ENCODE data around the gene FOXJ3. TPM values are rescaled to one million over a fixed set of nuclear protein-coding genes. Genes with fewer than 3 reads are reported as not detected.

The FOXJ3 gene
- total and polyA plus RNA-seq, 2 of the 8 experiments (the other 6 are each of a cell fraction or from before 2014, with no cell fraction given) = 48.6 to 51.9 TPM

DNA sequence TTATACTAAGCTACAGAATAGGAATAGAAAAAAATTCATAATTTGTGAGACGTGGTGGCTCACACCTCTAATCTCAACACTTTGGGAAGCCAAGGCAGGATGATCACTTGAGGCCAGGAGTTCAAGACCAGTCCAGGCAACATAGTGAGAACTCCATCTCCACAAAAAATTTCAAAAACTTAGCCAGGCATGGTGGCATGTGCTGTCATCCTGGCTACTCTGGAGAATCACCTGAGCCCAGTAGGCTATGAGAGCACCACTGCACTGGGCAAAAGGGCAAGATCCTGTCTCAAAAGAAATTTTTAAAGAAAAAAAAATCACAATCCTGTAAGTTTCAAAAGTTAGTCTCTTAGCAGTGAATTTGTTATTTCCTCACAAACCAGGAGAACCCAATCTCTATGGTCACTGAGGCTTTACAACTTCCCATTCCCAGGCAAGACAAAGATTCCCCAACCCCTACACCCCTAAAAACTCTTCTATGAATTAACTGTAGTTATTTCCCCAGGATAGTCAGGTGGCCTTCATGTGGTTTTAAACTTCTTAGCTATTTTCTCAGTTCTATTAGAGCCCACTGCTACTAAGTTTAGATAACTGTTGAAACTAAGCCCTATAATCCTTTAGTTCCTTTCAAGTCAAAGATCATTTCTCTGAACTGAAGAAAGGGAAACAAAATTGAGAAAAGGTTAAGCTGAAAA is 74.5 kb downstream of the FOXJ3 start:
- FAIRE-seq (no peak), DNase-seq (ENCODE audit: low read depth in 1 of 2, low spot score in 2 of 2) (no peak)
- H3K27me3 ChIP-seq (replicated peaks in 1 of 4; ENCODE audit: control insufficient read depth in 3 of 4, extremely low read depth in 1 of 4, insufficient read depth in 3 of 4, low read length in 3 of 4) = no peaks in the 10 kb centered on the region
- no peak overlapping the region for H2AK5ac ChIP-seq (ENCODE audit: low read depth, low read length)
- no peak overlapping the region for H2BK20ac ChIP-seq (ENCODE audit: low read length)
- ChIA-PET POLR2A (ENCODE audit: partially characterized antibody) (no interaction called here), CTCF (ENCODE audit: partially characterized antibody) (no interaction called here)
- peaks cover 3 to 8% of the 10 kb centered on the region in 2 experiments for H4K20me1 ChIP-seq (replicated peaks in 1 of 2; ENCODE audit: control insufficient read depth in 1 of 2, insufficient read depth in 2 of 2, low read length in 2 of 2)
- no peak overlapping the region for H3K14ac ChIP-seq (ENCODE audit: insufficient read length)
- TF ChIP-seq TBP (IDR thresholded peaks at IDR 0.05; ENCODE audit: low read depth, low read length) (no peak), TAF1 (IDR thresholded peaks at IDR 0.05; ENCODE audit: low read depth, low read length) (no peak), EGR1 (IDR thresholded peaks at IDR 0.05; ENCODE audit: borderline replicate concordance, low read depth, low read length) (no peak), TAF7 (optimal IDR thresholded peaks at IDR 0.05; ENCODE audit: borderline replicate concordance, low read depth, low read length) (no peak), POLR2A (IDR thresholded peaks at IDR 0.05; ENCODE audit: control extremely low read depth in 1 of 2, low read depth in 2 of 2, low read length in 2 of 2) (no peak), CBX8 (IDR thresholded peaks at IDR 0.05; ENCODE audit: borderline replicate concordance, low read depth, low read length) (no peak), NANOG (IDR thresholded peaks at IDR 0.05; ENCODE audit: insufficient read depth, low read depth, low read length, poor library complexity, severe bottlenecking) (no peak), TEAD4 (IDR thresholded peaks at IDR 0.05; ENCODE audit: low read depth, low read length) (no peak), ATF3 (IDR thresholded peaks at IDR 0.05; ENCODE audit: insufficient read depth, low read depth, low read length) (no peak)
- H3K79me2 ChIP-seq (ENCODE audit: control insufficient read depth in 1 of 2, insufficient read depth in 2 of 2, low read length in 2 of 2) = peaks cover 0 to 80% of the 10 kb centered on the region in 2 experiments; a peak in 3 of 4 replicates
- H3K23ac ChIP-seq (ENCODE audit: insufficient read length) = no peak overlapping the region
- H4K8ac ChIP-seq (ENCODE audit: extremely low read depth, insufficient read depth, low read length) = no peak overlapping the region
- no peaks in the 10 kb centered on the region for H3K4me1 ChIP-seq (replicated peaks in 1 of 4; ENCODE audit: control insufficient read depth in 3 of 4, insufficient read depth in 4 of 4, low read length in 3 of 4)
- H3K18ac ChIP-seq (ENCODE audit: extremely low read depth, low read length) = no peak overlapping the region
- no peak overlapping the region for H3K4me2 ChIP-seq (ENCODE audit: insufficient read depth in 1 of 2, low read depth in 2 of 2, low read length in 2 of 2)
- no peak overlapping the region for H2BK15ac ChIP-seq (ENCODE audit: low read length)
- 91% methylated on average over 1 of the region's 1 CpG; no CpG with 5 or more reads in 1 of the 2 experiments for WGBS, 2 experiments (ENCODE audit: extremely low coverage in 1 of 2, insufficient coverage in 1 of 2, insufficient read length in 1 of 2, insufficient replicate concordance in 2 of 2, low coverage in 1 of 2, low lambda C conversion rate in 2 of 2, missing lambda C conversion rate in 1 of 2)
- no peak overlapping the region for H3K4ac ChIP-seq (replicated peaks; ENCODE audit: insufficient read length, low read depth, low read length)
- no peak overlapping the region for H2BK5ac ChIP-seq (ENCODE audit: low read depth, low read length)
- no peak overlapping the region for H3K9ac ChIP-seq (replicated peaks in 1 of 4; ENCODE audit: extremely low read depth in 1 of 4, low read depth in 3 of 4, low read length in 3 of 4)
- H2AFZ ChIP-seq (ENCODE audit: low read length) = no peak overlapping the region
- no peaks in the 10 kb centered on the region; the same call in 1 of the 2 replicates for H3K79me1 ChIP-seq (ENCODE audit: low read depth, low read length)
- H3K9me3 ChIP-seq (ENCODE audit: insufficient read depth in 2 of 2, low read depth in 1 of 2, low read length in 1 of 2) = no peaks in the 10 kb centered on the region
- H3K36me3 ChIP-seq (ENCODE audit: control insufficient read depth in 2 of 4, insufficient read depth in 4 of 4, low read length in 3 of 4) = peaks cover 0 to 9% (median 3%) of the 10 kb centered on the region in 4 experiments; a peak in 3 of 8 replicates
- no peaks in the 10 kb centered on the region for H3K23me2 ChIP-seq (ENCODE audit: low read depth, low read length)
- H3K56ac ChIP-seq (replicated peaks; ENCODE audit: insufficient read length, low read depth, low read length) = no peak overlapping the region
- H3K27ac ChIP-seq (ENCODE audit: low read depth, low read length) = no peak overlapping the region
- no peak overlapping the region for H2BK12ac ChIP-seq (ENCODE audit: low read depth, low read length)
- no peak overlapping the region for H3K4me3 ChIP-seq (ENCODE audit: extremely low read depth in 1 of 4, insufficient read depth in 2 of 4, low read depth in 3 of 4, low read length in 4 of 4)
- H2BK120ac ChIP-seq (replicated peaks; ENCODE audit: low read depth, low read length) = no peak overlapping the region
- H4K5ac ChIP-seq (ENCODE audit: insufficient read length, low read depth, low read length) = no peak overlapping the region
- H4K91ac ChIP-seq (replicated peaks; ENCODE audit: insufficient read length, low read length) = no peak overlapping the region

All from H1 (cell line).